Activated effector memory CD4-positive, alpha-beta T cell treated with Interleukin-2 at 50 U/mL for 16 hours (primary cell): ENCODE data around the gene CYB5D1.
"Not testable (repeated sequence)": the region's sequence is repeated elsewhere in the genome, so short reads cannot be mapped to it uniquely, and the experiment has no call there.

Experiments used
- DNase-seq: peaks from one replicate; pipeline ENCODE4 v3.0.0-alpha.2; 2020

Gene CYB5D1

DNA sequence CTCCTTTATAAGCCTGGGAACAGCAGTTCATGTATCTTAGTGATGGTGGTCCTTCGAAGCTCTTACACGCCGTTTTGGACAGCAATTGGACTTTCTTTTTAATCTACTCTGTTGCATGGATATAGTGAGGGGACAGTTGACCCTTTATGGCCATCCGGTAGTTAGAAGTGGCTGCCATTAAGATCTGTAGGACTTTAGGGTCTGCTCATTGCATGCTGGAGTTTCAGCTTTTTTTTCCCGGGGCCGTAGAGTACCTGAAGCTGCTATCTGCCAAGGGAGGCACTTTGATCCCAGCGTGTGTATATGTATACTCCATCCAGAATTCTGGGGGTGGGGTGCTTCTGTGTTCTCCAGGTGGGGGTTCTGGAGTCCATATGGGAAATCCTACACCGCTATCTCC is 1.2 kb downstream of the CYB5D1 start:
- DNase-seq = no peak

DNA sequence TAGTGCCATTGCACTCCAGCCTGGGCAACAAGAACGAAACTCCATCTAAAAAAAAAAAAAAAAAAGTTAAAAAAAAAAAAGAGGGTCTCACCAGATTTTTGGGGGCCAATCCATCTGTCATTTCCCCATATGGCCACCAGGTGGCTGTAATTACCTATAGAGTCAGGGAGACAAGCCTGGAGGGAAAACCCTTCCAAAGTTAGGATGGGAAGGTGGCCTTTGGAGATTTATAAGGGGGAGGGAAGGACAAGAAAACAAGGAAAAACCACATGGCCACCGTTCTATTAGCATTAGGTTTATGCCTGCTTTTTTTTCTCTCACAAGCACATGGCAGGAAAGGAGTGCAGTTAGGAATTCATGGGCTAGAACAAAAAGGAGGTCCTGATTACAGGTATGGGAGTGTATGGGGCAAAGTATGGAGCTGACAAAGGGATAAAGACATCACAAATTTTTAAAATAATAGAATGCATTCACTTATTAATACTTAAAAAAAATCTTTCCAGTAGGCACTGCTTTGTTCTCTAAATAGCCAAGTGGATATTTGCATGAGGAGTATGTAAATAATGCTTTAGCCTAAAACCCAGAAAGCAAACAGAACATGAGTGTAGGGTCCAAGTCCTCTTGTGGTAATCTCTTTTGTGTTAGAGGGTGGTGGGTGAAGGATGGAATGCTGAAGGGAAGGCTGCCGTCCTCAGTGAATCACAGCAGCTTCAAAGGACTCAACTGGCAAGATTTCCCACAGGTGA is 5.1 kb downstream of the CYB5D1 start:
- DNase-seq = no peak

DNA sequence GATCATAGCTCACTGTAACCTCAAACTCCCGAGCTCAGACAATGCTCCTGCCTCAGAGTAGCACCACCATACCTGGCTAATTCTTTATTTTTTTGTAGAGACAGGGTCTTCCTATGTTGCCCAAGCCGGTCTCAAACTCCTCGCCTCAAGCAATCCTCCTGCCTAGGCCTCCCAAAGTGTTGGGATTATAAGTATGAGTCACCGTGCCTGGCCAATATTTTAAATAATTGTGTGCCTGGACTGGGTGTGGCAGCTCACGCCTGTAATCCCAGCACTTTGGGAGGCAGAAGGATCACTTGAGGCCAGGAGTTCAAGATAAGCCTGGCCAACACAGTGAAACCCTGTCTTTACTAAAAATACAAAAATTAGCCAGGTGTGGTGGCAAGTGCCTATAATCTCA is 6.6 kb downstream of the CYB5D1 start:
- not testable (repeated sequence) for DNase-seq

DNA sequence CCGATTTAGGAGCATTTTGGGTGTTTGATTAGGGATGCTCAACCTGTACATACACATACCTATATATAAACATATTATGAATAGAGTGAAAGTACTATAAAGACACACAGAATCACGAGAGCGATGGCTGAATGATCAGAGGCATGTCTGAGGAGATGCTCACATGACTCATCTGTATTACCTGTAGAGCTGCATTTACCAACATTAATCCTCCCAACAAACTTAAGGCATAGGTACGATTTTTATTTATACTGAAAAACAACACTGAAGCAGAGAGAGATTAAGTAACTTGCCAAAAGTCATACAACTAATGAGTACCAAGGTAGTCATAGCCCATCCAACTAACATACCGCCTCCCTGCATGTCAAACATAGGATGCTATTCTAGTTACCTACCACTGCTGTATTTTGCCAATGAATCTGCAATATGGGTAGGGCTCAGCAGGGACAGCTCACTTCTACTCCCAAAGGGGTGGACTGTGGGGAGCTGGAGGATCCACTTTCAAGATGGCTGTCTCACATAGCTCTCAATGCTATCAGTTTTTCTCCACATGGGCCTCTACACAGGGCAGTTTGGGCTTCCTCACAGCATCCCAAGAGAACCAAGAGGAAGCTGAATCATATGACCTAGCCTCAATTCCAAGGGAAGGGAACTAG is 7.3 kb downstream of the CYB5D1 start:
- DNase-seq = no peak

DNA sequence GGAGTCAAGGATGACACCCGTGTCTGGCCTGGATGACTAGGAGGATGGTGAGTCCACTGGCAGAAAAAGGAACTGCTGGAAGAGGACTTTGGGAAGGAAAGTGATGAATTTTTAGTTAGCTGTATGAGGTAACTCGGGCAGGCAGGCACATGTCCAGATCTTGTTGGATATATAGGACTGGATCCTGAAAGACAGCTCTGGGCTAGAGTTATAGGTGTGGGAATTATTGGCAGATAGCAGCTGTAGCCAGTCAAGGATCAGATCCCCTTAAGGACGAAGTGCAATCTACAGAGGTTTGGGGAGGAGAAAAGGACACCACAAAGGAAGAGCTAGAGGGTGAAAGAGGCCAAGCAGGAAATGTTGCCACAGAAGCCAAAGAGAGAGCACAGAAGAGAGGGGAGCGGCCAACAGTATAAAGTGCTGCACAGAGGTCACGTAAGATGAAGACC is 10.1 kb downstream of the CYB5D1 start:
- DNase-seq = no peak

DNA sequence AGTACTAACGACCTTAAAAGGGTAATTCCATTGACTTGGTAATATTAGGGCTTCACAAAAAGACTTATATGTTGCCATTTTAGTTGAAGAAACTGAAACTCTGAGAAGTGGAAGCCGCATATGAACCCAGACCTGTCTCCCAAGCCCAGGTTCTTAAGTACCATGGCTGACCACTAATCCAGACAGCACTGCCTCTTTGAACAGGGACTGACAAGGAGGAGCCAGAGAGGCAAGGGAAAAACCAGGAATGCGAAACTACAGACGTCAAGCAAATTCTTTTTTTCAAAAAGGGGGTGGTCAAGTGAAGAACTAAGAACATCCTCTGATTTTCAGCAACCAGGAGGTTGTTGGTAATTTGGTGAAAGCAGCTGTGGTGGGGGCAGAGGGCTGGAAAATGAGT is 15.2 kb downstream of the CYB5D1 start:
- no peak for DNase-seq

DNA sequence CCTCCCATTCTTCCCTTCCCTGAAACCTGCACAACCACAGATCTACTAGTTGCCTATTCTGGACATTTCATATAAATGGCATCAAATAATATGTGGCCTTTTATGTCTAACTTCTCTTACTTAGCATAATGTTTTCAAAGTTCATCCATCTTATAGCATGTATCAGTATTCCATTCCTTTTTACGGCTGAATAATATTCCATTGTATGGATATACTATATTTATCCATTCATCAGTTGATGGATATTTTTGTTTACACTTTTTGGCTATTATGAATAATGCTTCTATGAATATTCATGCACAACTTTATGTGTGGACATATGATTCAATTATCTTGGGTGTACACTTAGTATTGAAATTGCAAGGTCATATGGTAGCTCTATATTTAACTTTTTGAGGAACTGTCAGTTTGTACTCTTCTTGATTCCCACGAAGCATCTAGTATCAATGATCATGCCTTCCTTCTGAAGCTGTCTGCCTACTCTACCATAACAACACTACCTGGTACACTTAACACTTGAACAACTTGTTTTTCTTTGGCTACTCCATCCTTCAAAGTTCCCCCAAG is 18.1 kb downstream of the CYB5D1 start:
- no peak for DNase-seq

DNA sequence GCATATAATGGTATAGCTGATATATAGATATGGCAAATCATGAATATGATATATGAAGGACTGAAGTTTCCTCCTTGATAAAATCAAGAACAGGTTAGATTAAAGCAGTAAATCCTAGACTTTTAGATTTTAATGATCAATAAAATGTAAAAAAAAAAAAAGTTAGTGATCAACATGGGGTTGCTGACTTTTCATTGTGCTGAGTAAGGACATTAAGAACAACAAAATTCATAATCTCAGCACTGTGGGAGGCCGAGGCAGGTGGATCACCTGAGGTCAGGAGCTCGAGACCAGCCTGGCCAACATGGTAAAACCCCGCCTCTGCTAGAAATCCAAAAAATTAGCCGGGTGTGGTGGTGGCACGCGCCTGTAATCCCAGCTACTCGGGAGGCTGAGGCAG is 20.4 kb downstream of the CYB5D1 start:
- DNase-seq = no peak

DNA sequence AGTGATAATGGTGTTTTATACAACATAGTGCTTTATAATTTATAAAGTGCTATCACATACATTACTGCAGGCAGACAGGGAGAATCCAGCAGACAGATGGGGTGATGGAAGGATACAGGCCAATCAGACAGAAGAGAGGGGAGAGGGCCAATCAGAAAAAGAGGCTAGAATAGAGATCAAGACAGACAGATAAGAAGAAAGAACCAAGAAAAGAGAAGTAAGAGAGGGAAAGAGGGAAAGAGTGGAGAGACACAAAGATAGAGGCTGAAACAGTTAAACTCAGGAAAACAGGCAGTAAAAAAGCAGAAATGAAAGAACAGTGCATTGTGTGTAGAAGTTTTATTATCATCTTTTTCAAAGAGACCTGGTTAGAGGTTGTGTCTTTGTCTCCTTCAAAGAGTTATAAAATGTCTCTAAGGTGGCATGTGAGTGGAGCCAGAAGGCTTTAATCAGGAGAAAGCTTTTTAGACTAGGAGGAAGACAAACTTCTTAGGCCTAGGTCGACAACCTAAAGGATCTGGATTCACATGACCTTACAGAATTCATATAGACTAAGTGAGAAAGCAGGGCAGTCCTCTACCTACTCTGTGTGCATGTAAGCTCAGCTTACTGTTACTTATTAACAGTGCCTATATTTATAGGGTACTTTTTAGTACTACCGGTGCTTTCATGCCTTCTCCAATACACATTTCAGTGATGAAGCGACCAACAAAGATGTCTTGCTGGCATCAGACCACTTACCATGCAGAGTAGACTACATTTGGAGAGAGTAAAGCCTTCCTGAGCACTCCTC is 22.5 kb downstream of the CYB5D1 start:
- DNase-seq = no peak

DNA sequence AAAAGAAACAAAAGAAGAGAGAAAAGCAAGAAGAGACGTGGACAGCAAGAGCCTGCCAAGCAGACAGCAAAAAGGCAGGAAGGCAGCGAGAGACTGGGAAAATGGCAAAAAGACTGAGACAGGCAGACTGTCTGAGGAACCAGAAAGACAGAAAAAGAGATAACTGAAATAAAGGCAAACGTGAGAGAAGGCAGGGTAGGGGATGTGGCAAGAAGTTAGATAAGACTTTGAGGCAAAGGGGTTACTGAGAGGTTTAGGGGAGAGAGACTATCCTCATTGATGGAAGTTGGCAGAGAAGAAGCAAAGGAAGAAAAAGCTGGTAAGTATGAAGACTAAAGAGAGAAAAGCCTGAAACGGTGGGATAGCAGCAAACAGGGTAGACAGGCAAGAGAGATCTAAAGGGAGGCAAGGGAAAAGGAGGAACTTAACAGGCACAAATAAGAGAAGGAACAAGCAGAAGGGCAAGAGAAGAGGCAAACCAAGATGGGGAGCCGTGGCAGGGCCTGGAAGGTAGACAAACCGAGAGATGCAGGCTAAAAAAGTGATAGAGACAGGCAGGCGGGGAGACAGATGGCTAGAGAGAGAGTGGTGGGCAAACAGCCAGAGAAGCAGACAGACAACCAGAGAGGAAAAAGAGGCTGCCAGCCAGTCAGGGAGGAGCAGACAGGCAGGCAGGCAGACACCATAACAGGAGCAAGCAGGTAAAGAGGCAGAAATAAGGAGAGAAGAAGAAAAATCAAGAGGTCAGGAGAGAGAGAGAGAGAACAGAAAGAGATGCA is 23.7 kb downstream of the CYB5D1 start:
- no peak for DNase-seq

DNA sequence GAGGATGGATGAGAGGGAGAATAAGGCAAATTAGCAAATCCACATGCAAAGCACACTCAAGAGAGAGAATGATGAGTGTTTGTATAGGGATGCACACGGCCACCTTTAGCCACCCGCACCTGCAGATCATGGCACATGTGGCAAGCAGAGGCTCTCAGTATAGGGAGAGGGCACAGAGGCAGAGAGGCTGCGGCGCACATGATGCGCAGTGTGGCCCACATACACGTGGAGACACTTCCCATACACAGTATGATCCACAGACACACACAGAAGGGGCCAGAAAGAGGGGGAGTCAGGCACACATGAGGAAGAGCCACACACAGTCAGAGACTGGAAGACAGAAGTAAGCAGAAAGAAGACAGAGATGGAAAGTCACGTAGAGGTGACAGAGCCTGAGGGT is 24.3 kb downstream of the CYB5D1 start:
- no peak for DNase-seq

DNA sequence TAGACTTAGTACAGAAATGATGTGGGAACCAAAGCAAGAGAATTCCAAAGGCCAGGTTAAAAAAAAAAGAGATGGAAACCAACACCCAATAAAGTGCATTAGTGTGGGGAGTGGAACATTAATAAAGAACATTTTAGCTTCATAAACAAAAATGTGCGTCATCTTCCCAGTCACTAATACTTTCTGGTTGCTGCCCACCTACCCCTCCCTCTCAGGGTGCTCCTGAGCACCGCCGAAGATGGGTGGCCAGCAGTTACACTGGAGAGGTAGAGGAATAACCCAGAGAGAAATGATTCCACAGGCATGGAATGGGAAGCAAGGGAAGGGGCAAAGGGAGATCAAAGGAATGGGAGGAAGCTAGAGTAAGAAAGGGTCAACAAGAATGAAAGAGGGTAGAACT is 24.8 kb downstream of the CYB5D1 start:
- no peak for DNase-seq

DNA sequence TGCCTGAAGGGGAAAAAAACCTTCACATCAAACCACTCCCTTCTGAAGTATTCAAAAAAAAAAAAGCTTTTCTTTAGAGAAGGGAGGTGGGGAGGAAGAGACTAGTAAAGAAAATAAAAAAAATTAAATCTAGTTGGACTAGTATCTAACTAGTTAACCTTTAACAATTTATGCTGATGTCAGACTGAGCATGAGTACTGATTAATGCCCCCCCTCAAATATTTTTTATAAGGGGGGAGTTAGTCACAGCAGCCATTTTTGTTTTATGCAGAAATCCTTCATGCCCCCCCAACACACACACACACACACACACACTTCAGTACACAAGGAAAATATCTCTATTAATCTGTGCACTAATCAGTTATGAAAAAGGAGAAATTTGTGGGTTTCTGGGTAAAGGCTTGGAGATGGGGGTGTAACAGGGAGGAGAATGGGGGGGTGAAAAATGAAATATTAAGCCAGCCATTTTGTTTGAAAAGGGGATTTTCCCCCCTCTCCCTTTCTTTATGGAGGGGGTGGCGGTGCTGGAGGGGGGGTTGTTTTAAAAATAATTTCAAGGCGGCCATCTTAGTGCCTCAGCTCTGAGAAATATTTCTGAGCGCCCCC is 26.1 kb downstream of the CYB5D1 start:
- no peak for DNase-seq

DNA sequence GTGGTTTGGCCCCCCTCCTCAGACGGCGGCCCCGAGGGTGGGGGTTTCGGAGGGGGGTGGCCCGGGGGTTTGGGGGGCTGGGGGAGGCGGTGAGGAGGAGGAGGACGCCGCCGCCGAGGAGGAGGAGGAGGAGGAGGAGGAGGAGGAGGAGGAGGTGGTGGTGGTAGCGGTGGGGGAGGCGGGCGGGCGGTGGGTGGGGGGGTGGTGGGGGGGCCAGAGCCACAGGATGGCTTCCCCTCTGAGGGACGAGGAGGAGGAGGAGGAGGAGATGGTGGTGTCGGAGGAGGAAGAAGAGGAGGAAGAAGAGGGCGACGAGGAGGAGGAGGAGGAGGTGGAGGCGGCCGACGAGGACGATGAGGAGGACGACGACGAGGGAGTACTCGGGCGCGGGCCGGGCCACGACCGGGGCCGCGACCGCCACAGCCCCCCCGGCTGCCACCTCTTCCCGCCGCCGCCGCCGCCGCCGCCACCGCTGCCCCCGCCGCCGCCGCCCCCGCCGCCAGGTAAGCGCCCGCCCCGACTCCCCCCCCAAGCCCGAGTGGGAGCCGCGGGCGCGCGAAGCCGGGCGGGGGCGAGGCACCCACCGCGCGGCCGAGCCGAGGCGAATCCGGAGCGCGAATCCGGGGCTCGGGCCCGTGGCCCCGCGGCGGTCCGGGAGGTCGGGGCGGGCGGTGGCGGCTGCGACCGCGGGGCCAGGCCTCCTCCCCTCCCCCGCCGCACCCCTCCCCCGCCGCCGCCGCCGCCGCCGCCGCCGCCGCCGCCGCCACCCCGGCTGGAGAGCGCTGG is 27.0 kb downstream of the CYB5D1 start:
- DNase-seq = peak; percentile 25

DNA sequence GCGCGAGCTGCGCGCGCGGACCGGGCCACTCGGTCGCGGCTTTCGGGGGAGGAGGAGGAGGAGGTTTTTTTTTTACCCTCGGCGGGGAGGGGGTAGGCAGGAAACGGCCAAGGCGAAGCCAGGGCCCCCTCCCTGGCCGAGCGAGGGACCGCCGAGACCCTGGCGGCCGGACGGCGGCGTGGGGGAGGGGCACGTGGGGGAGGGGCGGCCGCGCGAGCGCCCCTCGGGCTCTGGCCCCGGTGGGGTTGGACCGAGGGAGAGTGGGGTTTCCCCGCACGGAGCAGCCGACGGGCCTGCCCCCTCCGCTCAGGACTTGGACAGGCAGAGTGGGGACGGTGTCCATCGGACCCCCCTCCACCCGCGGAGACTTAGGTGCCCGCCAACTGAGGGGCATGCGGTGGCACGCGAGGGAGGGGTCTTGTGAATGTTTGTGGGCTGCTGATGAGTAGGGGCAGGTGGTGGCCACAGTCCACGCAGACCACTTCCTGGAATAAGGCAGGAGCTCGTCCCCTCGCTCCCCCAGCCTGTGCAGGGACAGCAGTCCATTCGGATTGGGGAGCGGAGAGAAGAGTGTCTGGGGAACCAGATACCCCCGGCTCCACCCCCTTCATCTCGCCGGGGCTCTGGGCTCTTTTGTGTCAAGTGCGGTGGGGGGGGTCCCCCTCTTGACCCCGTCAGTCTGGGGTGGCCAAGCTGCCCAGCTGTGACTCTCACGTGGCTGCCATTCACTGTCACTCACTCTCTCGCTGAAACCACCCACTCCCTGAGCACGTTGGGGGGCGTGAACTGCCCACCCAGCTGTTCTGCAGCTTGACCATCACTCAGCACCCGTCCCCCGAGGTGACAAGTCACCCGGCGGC is 27.8 kb downstream of the CYB5D1 start:
- peak; percentile 18 for DNase-seq

DNA sequence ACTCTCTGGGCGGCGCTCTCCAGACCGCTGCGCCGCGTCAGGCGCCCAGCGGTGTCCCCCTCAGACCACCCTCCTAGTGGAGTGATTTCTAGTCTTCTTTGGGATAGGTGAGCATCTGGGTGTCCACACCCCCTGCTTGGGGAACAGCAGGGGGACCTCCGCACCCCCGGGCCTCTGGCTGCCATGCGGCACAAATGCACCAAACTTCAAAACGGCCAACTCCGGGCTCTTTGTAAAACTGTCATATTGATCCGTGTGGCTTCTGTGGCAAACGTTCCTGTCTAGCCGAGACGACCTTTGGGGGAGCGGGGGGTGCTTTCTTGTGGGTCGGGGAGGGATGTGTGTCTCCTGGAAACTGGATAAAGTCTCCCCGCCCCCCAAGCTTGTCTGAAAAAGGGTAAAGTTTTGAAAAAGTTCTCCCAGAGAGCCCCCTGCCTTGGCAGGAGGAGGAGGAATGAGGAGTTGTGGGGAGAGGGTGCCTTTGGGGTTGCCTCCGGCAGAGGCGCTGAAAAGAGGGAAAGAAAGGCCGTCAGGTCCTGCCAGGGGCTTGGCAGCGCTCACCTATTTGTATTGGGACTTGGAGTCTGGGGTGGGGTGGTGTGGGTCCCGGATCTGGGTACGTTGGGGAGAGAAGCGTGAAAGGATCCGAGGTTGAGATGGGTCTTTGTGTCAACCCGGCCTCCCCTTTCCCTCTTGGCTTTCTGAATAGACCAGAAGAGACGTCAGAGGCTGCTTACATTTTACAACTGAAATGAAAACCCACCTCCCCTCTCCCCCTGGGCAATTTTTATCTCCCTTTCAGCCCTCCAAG is 28.6 kb downstream of the CYB5D1 start:
- DNase-seq = peak; percentile 39

DNA sequence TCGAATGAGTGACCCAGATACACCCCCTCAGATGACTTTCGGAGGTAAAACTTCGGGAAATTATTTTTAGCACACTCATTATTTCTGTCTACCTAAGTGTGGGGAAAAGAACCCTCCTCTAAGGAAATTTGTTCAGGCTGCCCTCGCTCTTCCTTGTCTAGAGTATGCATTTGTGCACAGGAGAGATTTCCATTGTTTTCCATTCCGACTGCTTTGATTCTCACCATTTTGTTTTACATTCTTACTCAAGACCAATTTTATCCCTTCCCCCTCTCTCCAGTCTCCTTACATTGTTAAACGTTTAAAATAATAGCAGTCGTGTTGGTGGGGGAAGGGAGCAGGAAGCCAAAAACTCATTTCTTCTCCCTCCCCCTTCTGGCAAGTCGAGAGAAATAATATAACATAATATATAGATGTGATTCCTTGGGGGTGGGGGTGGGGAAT is 29.3 kb downstream of the CYB5D1 start:
- DNase-seq = no peak

DNA sequence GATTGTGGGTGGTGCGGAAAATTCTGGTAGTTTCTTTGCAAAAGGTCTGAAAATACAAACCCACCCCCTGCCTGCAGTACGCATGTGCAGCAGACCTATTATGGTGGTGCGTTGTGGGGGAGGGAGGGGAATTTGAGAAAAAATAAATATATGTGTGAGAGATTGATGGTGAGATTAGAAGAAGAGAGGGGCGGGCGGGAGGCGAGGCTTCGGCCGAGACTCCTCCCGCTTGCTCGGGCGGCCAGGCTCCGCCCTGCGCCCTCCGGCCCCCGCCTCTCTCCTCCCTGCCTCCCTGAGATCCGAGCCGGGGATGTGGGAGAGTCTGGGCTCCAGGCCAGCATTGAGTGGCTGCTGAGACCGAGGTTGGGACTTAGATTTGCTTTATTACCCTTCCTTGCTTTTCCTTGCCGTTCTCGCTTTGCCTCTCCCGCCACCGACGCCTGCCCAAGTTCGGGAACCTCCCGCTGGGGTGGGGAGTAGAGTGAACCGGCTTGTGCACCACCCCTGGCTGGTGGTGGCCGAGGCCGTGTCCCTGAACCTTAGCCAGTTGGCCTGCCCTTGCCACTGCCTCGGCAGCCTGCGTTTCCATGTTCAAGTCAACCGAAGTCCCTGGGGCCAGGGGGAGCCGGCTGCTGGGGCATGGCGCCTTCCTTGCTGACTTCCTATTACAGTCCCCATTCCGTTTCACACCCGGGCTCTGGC is 29.8 kb downstream of the CYB5D1 start:
- DNase-seq = peak; percentile 84
